Hippocampal formation (tissue), 2 donors: ENCODE measurements around the gene USP19.

ENCODE experiments used
- DNase-seq, 2 donors: peaks; one replicate each; lab custom pipeline; 2025; lab: John Stamatoyannopoulos, UW

Gene USP19

GRCh38 chr3:49098910-49099630 is 21.6 kb downstream of the USP19 start:
- DNase-seq = no peak

GRCh38 chr3:49098429-49098828 is 22.2 kb downstream of the USP19 start:
- no peak for DNase-seq

- DNase-seq = peak; percentile 99 to 100
Observed at GRCh38 chr3:49093853-49094767, 26.5 kb downstream of the USP19 start, which contains the start of gene QRICH1. Gene QRICH1, minus strand, starts transcription at chr3:49094071. Its CDS starts 17,054 bp downstream, at chr3:49077017.

GRCh38 chr3:49092938-49093852 is 27.4 kb downstream of the USP19 start:
- DNase-seq = peak; percentile 46 to 75

- no peak for DNase-seq
Observed at GRCh38 chr3:49081429-49081828, 39.2 kb downstream of the USP19 start.

GRCh38 chr3:49079270-49079669 is 41.4 kb downstream of the USP19 start:
- no peak for DNase-seq

- no peak for DNase-seq
Observed at GRCh38 chr3:49076646-49077045, 44.0 kb downstream of the USP19 start.

- DNase-seq = no peak
Observed at GRCh38 chr3:49076116-49076515, 44.5 kb downstream of the USP19 start.
